ENCODE measurements around the gene SLC38A1.

Gene SLC38A1

GRCh38 chr12:46133751-46134150 lies 135.1 kb downstream of the SLC38A1 start:
- DNase-seq (ENCODE audit: low spot score): no peak

All from ecto neural progenitor cell (in vitro differentiated cells).